Daoy (cell line): ENCODE results near the gene GPR158. TPM values are rescaled to one million over a fixed set of nuclear protein-coding genes. Genes with fewer than 3 reads are reported as not detected.

Experiments
- DNase-seq: peaks from one replicate; pipeline ENCODE4 v3.0.0-alpha.2; 2015; ENCODE audit warnings: low read depth
- total RNA-seq: library from RNA; depleted of rRNA; stranded (reverse); fragments of >200 nt; shearing (Covaris generic); gene quantifications from 2 replicates; pipeline ENCODE4 v1.2.3, GENCODE V29; 2014

The GPR158 gene
- total RNA-seq, 1 experiment from 2014 or later = 4.6 TPM

DNA sequence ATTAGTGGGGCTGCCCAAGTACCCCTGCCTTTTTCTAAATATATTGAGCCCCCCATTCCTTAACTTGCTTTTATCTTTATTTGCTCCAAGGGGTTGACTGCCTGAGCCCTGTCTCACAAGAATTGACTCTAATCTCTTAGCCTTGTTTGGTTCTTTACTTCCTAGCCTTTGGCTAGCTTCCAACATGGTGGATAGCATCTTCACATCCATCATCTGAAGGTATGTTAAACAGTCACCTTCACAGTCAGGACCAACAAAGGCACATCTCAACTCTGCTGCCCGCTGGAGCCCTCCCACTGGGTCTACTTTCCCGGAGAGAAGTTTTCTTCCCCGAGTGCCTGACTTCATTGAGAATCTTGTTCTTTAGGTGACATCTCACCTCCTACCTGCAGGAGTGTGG, 329.5 kb downstream of the GPR158 start:
- no peak for DNase-seq

DNA sequence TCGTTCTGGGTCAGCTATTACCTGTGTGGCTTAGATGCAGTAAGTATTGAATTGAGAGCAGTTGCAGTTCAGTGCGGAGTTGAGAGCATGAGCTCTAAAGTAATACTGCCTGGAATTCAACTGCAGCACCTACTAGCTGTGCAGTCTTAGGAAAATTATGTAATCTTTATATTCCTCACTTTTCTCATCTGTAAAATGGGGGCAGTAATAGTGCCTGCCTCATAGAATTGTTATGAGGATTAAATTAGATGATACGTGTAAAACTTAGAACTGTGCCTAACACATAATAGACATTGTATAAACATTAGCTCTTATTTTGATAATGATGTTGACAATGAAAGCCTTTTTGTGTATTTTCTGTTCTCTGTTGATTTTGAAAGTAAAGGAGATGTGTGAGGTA, 330.0 kb downstream of the GPR158 start:
- no peak for DNase-seq

DNA sequence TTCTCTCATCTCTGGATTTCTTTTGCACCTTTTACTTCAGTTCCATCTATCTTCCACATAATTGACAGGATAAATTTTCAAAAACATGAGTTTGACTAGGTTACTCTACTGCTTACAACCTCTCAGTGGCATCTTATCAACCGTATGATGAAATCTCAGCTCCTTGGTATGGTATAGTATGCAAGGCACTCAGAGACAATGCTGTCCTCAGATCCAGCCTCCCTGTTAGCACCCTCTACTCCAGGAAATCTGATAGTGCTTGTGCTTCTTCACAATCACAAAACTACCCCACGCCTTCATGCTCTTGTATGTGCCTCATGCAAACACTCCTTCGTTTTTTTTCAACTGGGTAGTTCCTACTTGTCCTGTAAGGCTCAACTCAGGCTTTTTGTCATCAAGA, 330.7 kb downstream of the GPR158 start:
- DNase-seq = no peak

DNA sequence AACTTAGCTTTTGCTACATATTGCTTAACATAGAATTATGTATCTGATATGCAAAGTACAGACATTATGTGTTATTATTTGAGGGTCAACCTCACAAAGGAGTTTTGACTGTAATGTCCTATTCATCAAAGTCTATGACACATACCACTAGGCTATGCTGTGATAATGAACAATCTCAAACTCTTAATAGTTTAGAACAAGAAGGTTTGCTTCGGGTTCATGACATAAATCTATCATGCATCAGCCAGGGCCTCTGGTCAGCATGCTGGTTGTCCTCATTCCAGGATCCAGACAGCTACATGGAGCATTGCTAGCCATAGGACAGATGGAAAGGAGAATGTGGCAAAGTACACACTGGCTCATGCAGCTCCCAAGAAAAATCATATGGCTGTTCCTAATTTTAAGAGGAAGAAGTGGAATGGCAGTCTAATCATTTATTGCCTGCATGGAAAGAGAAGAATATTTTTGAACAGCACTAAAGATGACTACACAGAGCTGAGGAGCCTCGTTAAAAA, 332.1 kb downstream of the GPR158 start:
- no peak for DNase-seq

DNA sequence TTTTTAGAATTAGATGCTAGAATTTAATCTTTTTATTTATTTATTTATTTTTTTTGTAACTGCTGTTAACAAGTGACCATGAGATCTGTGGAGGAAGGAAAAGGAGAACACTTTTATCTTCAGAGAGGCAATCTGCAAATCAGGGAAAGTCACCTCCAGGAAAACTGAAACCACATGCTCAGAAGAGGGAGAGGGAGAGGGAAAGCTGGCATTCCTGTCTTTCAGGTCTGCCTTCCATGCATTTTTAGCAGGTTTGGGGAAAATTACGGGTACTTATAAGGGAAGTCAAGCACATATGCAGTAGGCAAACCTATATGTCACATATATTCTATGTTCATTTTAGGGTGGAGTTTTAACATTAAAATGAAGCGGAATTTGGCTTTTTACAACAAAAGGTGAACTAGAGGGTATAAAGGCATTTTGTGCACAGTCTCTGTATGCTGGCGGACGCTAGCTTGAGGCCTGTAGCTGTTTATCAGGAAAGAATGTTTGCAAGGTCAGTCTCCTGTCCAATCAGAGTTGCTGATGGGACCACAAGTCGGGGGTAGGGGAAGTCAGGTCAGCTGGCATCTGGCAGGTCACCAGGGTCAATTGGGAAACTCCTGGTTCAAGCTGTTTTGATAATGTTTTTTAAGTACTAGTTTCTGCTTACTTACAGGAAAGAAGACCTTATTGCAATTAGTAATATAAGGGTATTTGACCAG, 333.5 kb downstream of the GPR158 start:
- no peak for DNase-seq

DNA sequence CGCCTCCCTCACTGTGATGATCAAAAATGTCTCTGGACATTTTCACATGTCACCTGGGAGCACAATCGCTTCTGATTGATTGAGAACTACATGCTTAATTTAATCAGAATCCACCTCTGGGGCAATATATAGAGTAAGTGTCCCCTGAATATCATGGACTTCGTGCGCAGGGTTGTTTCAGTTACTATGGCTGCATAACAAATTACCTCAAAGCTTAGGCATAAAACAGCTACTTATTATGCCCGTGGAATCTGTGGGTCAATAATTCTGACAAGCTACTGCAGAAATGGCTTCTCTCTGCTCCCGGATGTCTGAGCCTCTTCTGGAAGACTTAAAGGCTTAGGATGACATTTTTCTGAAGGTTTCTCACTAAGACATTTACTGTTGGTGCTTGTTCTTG, 334.4 kb downstream of the GPR158 start:
- DNase-seq = no peak

DNA sequence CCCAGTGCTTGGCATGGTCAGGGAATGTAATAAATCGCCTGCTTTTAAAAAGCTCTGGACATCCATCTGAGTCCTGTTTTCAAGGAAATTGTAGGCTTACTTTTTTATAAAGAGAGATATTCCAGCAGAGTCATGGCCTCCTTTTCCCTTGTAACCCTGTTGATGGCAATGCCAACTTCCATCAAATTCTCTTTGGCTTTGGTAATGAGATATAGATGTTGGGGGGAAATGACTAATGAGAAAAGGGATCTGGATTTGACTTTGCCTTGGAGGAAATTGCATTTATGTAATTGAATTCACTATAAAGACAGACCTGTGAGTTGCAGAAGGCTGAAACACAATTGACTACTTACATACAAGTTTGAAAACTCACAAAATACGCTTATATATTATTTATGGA, 347.5 kb downstream of the GPR158 start:
- DNase-seq = no peak

DNA sequence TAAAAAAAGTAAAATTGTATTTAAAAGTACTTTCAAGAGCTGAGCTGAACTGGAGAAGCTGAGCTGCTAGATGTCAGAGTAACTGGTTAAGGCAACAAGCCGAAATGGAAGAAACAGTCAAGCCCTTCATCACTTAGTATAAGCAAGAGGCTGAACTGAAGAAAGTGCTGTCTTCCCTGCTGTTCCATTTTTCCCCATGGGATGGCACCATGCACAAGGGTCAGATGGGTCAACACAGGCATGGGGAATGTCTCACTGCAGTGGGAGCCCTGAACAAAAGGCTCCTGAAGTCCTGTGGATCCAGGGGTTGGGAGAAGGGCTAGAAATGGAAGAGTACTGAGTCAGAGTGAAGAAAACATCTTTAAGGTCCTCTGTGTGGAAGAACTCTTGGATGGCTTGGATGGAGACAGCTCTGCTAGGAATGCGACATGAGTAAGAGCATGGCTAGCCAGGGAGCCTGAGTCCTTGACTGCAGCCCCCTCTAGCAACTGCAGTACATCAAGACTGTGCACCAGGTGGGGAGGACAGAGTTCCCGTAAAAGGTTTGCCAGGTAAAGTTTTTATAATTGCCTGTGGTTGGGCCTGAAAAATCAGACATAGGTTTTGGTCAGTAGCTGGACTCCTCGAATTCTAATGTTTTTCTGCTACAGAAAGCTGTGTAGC, 348.3 kb downstream of the GPR158 start:
- peak; percentile 39 for DNase-seq

DNA sequence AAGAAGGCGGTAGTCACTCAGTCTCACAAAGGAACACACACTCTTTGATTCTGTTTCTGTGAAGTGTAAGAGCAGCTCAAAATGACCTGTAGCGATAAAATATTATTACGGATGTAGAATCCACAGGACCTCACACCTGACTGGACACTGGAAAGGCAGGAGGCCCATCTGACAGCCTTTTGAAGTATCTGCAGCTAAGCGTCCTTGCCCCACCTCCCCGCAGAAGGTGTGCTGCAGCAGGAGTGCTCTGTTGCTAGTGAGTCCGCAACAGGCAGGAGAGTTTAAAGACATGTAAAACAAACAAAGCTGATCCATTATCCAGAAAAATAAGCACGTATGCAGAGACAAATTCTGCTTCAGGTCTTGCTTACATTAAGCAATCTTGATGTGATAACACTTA, 355.5 kb downstream of the GPR158 start:
- DNase-seq = no peak

DNA sequence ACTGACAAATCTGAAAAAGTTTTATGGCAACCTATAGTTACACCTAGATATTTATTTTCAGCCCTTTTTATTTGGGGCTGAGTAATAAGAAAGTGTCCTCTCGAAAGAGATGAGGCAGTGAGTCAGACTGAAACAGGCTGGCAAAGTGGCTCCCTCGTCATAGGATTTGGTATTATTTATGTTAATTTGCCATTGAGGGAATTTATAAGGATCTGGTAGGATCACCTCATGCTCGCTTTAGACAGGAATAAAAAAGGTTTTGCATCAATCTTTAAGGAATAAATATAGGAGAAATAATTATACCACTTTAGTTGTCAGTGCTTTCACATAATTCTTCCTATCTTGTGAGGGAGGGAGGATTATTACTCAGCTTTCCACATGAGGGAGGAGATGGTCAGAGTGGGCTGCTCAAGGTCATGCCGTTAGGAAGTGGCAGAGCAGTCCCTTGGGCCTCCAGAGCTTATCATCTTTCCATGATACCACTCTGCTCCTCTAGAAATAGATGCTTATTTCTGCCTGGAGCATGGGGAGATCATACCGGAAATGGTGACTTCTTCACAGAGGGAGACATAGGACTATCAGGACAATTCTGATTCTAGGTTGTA, 356.8 kb downstream of the GPR158 start:
- DNase-seq = no peak

DNA sequence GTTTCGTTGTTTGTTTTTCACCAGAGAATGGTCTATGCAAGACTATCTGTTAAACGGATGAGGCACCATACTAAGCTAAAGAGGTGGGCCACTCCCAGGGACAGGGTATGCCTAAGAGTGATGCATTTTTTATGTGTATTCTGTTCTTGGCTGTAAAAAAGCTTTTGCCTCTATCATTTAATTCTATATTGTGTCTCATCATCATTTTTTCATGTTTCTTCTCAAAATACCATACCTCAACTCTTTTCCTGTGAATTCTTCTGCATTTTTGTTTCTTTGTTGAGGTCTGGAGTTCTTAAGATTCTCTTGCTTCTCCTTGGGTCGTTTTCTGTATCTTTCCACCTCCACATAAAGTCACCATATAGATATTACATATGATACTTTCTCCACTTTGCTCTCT, 357.4 kb downstream of the GPR158 start:
- no peak for DNase-seq

DNA sequence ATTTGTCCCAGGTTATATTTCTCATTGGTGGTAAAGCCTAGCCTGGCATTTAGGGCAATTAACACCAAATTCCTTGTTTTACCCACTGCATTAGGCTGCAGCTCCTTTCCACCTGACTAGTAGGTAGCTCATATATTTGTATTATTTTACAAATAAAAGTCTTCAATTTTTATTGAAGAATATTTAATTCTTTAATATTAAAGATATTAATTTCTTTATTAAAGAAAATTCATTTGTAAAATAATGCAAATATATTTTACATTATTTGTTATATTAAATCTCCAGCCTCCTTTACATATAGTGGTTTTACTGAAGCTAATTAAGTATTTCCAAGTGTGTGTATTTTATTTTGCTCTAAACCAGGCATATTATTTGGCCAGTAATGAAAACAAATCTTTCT, 361.2 kb downstream of the GPR158 start:
- no peak for DNase-seq

DNA sequence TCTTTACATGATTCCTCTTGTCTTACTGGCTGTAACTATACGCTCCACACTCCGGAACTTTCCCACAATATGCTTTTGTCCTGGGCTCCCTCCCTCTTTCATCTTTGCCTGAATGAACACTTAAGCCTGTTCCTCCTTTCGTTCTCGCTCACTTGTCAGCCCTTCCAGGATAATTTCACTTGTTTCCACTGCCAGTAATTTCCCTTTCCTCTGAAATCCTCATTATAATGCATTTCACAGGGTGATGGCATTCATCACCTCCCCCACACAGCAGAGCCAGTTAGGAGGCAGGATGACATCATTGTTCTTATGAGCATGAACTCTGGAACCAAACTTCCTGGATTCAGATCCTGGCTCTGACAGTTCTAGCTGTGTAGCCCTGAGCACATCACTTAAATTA, 372.6 kb downstream of the GPR158 start:
- peak; percentile 59 for DNase-seq

DNA sequence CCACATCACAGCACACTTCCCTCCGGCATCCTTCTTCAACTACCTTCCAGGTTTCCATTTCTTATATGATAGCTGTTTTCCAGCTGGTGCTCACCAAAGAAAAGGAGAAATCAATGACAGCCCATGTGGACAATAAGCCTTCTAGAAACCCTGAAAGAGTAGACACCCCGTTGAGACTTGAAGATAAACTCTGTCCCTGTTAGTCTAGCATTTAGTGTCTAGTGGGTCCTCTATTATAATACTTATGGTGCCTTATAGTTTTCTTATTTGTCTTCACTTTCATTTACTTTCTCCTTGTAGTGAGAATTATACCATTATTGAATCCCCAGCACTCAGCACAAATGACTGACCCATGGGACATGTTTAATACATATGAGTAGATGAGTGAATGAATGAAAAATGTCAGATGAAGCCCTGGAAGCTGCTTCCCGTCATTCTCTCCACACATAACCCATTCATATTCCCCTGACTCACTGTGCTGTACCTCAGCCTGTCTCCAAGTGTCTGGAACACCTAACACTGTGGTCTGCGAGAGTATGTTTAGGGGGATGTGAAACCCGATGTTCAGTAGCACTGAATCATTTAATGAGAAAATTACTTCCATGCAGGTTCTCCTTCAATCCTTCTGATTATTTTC, 377.6 kb downstream of the GPR158 start:
- peak; percentile 72 for DNase-seq

DNA sequence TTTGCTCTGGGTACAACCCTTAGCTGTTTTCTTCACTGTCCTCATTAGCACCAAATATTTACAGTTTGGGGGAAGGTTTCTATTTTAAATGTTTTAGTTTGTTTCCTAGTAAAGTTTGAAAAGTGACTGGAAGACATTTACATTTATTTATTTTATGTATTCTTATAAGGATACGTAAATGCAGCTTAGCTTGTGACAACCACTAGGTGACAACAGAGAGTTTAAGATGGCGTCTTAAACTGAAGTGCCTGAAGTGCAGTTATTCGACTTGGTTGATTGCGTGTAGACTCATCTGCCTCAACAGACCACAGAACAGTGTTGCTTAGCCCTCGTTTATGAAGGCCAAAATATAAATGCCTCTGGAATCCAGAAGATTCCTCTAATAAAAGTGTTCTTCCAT, 381.1 kb downstream of the GPR158 start:
- peak; percentile 17 for DNase-seq

DNA sequence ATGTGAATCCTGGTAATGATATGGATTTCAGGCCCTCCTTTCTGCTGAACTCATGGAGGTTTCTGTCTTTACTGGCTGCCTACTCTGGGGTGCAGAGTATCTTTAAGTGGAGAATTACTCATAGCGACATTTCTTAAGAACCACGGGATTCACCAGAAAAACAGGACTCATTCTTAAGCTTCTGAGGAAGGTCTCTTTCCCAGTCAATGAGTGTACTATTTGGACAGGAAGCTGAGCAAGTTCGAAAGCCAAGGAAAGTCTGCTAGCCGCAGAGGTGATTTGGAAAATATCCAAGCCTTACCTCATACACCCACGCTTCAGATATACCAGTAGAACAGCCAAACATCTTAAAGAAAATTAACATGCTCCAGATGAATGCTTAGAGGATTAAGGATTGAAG, 381.7 kb downstream of the GPR158 start:
- DNase-seq = peak; percentile 80

DNA sequence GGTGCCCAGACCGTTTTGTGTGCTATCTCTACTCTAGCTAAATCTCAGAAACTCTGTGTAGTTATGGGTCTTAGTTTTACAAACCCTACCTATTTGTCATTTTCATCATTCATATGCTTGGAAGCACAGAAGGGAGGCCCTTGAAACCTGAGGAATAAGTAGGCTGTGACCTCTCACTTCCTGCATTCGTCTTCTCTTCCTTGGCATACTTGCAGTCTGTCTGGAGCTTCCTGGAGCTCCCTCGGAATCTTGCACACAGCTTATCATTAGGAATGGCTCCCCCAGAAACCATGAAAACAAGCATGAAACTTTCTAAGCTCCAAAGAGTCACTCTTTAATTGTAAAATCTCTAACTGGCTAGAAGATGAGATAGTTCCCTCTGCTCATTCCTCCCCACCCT, 382.3 kb downstream of the GPR158 start:
- DNase-seq = peak; percentile 22

DNA sequence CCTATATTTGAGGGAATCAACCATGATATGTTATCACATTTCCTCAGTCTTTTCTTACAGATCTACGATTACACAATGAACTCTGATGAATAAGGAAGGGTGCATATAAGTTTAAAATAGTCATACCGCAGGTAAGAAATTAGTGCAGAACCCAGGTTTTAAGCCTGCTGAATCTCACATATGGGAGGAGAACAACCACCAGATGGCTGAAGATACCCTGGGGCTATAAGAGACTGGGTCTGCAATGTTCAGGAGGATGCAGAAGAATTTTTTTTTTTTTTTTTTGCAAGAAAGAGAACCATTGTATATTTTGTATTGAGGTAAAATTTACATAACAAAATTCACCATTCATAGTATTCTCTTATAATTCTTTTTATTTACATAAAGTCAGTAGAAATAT, 387.0 kb downstream of the GPR158 start:
- DNase-seq = no peak

DNA sequence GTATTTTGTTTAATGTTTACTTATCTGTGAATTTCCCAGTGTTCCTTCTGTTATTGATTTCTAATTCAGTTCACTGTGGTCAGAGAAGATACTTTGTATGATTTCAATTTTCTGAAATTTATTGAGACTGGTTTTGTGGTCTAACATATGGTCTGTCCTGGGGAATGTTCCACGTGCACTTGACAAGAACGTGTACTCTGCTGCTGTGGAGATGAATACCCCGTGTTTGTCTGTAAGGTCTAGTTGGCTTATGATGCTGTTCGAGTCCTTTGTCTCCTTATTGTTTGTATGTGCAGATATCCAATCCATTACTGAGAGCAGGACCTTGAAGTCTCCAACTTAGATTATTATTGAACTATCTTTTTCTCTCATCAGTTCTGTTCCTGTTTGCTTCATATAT, 387.7 kb downstream of the GPR158 start:
- no peak for DNase-seq

DNA sequence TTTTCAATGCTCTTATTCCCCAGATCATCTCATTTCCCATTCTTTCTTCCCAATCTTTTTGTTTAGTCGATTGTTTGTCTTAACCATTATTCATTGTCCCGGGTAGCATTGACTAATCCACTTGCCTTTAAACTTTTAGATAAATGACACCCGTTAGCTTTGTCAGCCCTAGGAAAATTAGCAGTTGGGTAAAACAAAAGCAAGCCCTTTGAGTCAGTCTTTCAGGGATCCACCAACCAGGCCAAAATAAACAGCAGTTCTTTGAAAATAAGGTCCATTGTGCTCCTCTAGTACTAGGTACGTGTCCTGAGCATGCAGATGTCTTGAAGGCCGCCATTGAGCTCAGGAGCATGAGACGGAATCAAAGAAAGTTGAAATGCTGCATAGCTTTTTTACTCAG, 389.6 kb downstream of the GPR158 start:
- no peak for DNase-seq

DNA sequence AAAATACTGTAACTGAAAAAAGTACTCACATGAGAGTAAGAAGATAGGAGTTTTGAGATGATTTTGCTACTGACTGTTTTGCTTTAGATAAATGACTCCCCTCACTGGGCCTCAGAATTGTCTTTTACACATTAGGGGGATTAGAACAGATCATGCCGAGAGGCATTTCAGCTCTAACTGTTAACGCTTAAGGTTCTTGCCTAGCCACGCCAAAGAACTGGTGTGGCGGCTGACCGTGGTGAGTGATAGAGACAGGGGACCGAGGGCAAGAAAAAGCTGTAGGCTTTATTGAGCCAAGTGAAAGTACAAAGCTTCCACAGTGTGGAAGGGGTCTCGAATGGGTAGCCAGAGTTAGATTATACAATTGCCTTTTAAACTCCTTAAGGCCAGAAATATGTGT, 390.8 kb downstream of the GPR158 start:
- DNase-seq = no peak

DNA sequence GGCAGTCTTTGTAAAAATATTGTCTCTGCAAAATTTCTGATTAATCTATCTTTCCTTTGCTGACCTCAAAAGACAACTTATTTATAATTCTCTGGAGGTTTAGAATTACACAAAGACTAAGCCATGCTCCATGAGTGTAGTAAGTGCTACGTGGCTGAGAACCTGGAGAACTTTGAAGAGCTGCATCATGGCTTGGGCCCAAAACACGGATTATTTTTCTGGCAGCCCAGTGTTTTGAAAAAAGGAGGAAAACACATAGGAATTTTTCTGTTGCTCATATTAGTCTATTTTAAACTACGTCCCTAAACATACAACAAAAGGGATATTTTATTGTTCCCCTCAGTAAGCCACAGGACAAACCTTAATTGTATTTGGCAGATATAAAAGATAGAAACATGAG, 398.5 kb downstream of the GPR158 start:
- DNase-seq = no peak

DNA sequence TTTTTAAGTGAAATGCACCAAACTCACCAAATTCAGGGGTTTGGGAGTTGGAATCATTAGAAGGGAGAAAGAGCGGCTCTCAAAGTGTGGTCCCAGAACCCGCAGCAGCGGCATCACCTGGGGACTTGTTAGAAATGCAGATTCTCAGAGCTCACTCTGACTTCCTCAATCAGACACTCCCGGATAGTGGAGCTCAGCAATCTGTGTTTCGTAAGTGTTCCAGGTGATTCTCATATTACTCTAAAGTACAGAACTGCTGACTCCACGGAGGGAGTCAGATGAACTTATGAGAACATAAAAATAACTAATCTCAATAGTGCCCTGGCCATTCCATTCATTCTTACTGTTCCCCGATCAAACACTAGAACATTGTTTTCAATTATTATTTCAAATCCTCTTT, 400.5 kb downstream of the GPR158 start:
- no peak for DNase-seq
